Measurements from ENCODE around the gene GNL2.

Gene GNL2

GRCh38 chr1:37595440-37596181 lies at the start of gene GNL2:
TSS of gene GNL2 (minus strand) at chr1:37595937. CDS start at chr1:37595822, 115 bp downstream.
- DNase-seq (ENCODE audit: low spot score) = peak; percentile 95

GRCh38 chr1:37641059-37641458 lies 45.3 kb upstream of the GNL2 start:
- no peak for DNase-seq (ENCODE audit: low spot score)

GRCh38 chr1:37636435-37636834 lies 40.7 kb upstream of the GNL2 start:
- no peak for DNase-seq (ENCODE audit: low spot score)

- DNase-seq (ENCODE audit: low spot score) = no peak
These were observed 39.5 kb upstream of the GNL2 start for GRCh38 chr1:37634992-37635902.

GRCh38 chr1:37634244-37634991 lies 38.7 kb upstream of the GNL2 start, which contains the start of gene RSPO1:
TSS of gene RSPO1 (minus strand) at chr1:37634892. CDS start at chr1:37629661, 5,231 bp downstream.
- DNase-seq (ENCODE audit: low spot score) = no peak

GRCh38 chr1:37633938-37634243 lies 38.2 kb upstream of the GNL2 start:
- DNase-seq (ENCODE audit: low spot score) = no peak

GRCh38 chr1:37633040-37633937 lies 37.6 kb upstream of the GNL2 start:
- no peak for DNase-seq (ENCODE audit: low spot score)

- DNase-seq (ENCODE audit: low spot score) = no peak
These were observed 35.3 kb upstream of the GNL2 start for GRCh38 chr1:37631036-37631435.

GRCh38 chr1:37630426-37631028 lies 34.8 kb upstream of the GNL2 start:
- no peak for DNase-seq (ENCODE audit: low spot score)

- no peak for DNase-seq (ENCODE audit: low spot score)
These were observed 34.1 kb upstream of the GNL2 start for GRCh38 chr1:37629726-37630425.

GRCh38 chr1:37629008-37629407 lies 33.3 kb upstream of the GNL2 start:
- DNase-seq (ENCODE audit: low spot score) = no peak

- no peak for DNase-seq (ENCODE audit: low spot score)
These were observed 32.4 kb upstream of the GNL2 start for GRCh38 chr1:37628026-37628556.

- DNase-seq (ENCODE audit: low spot score) = no peak
These were observed 26.4 kb upstream of the GNL2 start for GRCh38 chr1:37622131-37622530.

- DNase-seq (ENCODE audit: low spot score) = no peak
These were observed 25.7 kb upstream of the GNL2 start for GRCh38 chr1:37621326-37621870.

- no peak for DNase-seq (ENCODE audit: low spot score)
These were observed 25.0 kb upstream of the GNL2 start for GRCh38 chr1:37620707-37621106.

- no peak for DNase-seq (ENCODE audit: low spot score)
These were observed 20.6 kb upstream of the GNL2 start for GRCh38 chr1:37616330-37616729.

GRCh38 chr1:37614105-37614504 lies 18.4 kb upstream of the GNL2 start:
- DNase-seq (ENCODE audit: low spot score) = no peak

- no peak for DNase-seq (ENCODE audit: low spot score)
These were observed 16.4 kb upstream of the GNL2 start for GRCh38 chr1:37612186-37612585.

- DNase-seq (ENCODE audit: low spot score) = no peak
These were observed 14.3 kb upstream of the GNL2 start for GRCh38 chr1:37609994-37610393.

GRCh38 chr1:37609002-37609401 lies 13.3 kb upstream of the GNL2 start:
- DNase-seq (ENCODE audit: low spot score) = no peak

All from putamen (tissue), 1 donor.